HCT116 (cell line): ENCODE data around the gene SHTN1. TPM values are rescaled to one million over a fixed set of nuclear protein-coding genes. Genes with fewer than 3 reads are reported as not detected.

Experiments
- ATAC-seq: fragments of 200-7000 bp; cut with Tn5 transposase; 2 replicates; pipeline ENCODE4 v1.9.1; 2020; ENCODE audit warnings: mild to moderate bottlenecking, moderate library complexity
- BruUV-seq: library from RNA; stranded (reverse); fragments of 400-500 nt; replicated peaks from 2 replicates; lab custom pipeline; 2021; lab: Mats Ljungman, UMichigan
- CTCF ChIA-PET: fragments of 300-600 bp; sonication (Branson Sonifier 250); formaldehyde crosslinking; loops from one replicate; lab custom pipeline; 2021; ENCODE audit warnings: antibody characterized with exemption; lab: Charles Lee
- POLR2A ChIA-PET: fragments of 300-600, 350-600 bp; sonication (Branson Sonifier 250); formaldehyde crosslinking; loops from one replicate; lab custom pipeline; 2021; ENCODE audit warnings: antibody characterized with exemption; lab: Charles Lee
- RAD21 ChIA-PET, 2 experiments: fragments of 300-600 bp; sonication (Branson Sonifier 250); formaldehyde crosslinking; loops; one replicate each; lab custom pipeline; 2023; ENCODE audit warnings: low total read pairs in 2 of 2; ENCODE audit not compliant: uncharacterized antibody in 2 of 2, unreplicated experiment in 2 of 2, low non-redundant PET in 1 of 2; lab: Charles Lee
- DNase-seq: peaks from one replicate; pipeline ENCODE4 v3.0.0-alpha.2; 2010; ENCODE audit warnings: low read depth, low spot score
- H2AFZ ChIP-seq: fragments of 200-600 bp; shearing (Covaris generic), sonication (generic); 2 replicates; pipeline ENCODE4 v1.6.1; 2017; ENCODE audit warnings: low read depth, mixed run types, mixed read lengths, antibody characterized with exemption, low read length; ENCODE audit not compliant: poor library complexity, severe bottlenecking
- H3K27ac ChIP-seq: 2 replicates; pipeline ENCODE4 v1.5.1; 2012; ENCODE audit warnings: low read depth, low read length
- H3K27me3 ChIP-seq: fragments of 200-600 bp; sonication (generic); 2 replicates; pipeline ENCODE4 v1.6.1; 2016; ENCODE audit warnings: mixed run types, low read length, mixed read lengths; ENCODE audit not compliant: insufficient read depth
- H3K36me3 ChIP-seq, 2 experiments: fragments of 200-500 bp in 1 of 2; fragments of 200-600 bp in 1 of 2; sonication (Bioruptor generic) in 1 of 2; sonication (generic) in 1 of 2; 2 replicates each; pipeline versions ENCODE4 v1.5.1 to v1.6.1; 2014 to 2016; ENCODE audit warnings: low read length in 2 of 2, inconsistent platforms in 1 of 2, mixed read lengths in 1 of 2, mixed run types in 1 of 2; ENCODE audit not compliant: insufficient read depth in 2 of 2, control insufficient read depth in 1 of 2
- H3K4me1 ChIP-seq, 2 experiments: fragments of 200-600 bp in 1 of 2; sonication (generic) in 1 of 2; 2 replicates each; pipeline versions ENCODE4 v1.5.1 to v1.6.1; 2012 to 2017; ENCODE audit warnings: low read length in 2 of 2, inconsistent platforms in 1 of 2, mild to moderate bottlenecking in 1 of 2, mixed read lengths in 1 of 2, mixed run types in 1 of 2, moderate library complexity in 1 of 2; ENCODE audit not compliant: insufficient read depth in 2 of 2, control insufficient read depth in 1 of 2
- H3K4me2 ChIP-seq: fragments of 200-600 bp; sonication (generic); 2 replicates; pipeline ENCODE4 v1.6.1; 2017; ENCODE audit warnings: mixed run types, low read length, mixed read lengths
- H3K4me3 ChIP-seq, 2 experiments: fragments of 200-600 bp in 1 of 2; sonication (generic) in 1 of 2; replicated peaks in 1 of 2; 2 replicates each; pipeline ENCODE4 v1.5.1; 2011 to 2016; ENCODE audit warnings: low read length in 2 of 2, control low read depth in 1 of 2, low read depth in 1 of 2, mild to moderate bottlenecking in 1 of 2, mixed read lengths in 1 of 2, mixed run types in 1 of 2
- H3K79me2 ChIP-seq: fragments of 200-600 bp; sonication (generic); 2 replicates; pipeline ENCODE4 v1.6.1; 2017; ENCODE audit warnings: mild to moderate bottlenecking, mixed run types, low read length, moderate library complexity, mixed read lengths; ENCODE audit not compliant: insufficient read depth
- H3K9ac ChIP-seq: fragments of 200-600 bp; sonication (generic); 2 replicates; pipeline ENCODE4 v1.6.1; 2016; ENCODE audit warnings: low read length, mixed read lengths
- H3K9me2 ChIP-seq: fragments of 200-600 bp; sonication (generic), shearing (Covaris generic); 2 replicates; pipeline ENCODE4 v1.6.1; 2017; ENCODE audit warnings: mixed run types, mild to moderate bottlenecking, moderate library complexity; ENCODE audit not compliant: insufficient read depth
- H3K9me3 ChIP-seq, 2 experiments: fragments of 200-500 bp in 1 of 2; fragments of 200-600 bp in 1 of 2; sonication (Bioruptor generic) in 1 of 2; sonication (generic) in 1 of 2; 2 replicates each; pipeline ENCODE4 v1.6.1; 2014 to 2017; ENCODE audit warnings: low read length in 2 of 2, mixed read lengths in 2 of 2, inconsistent platforms in 1 of 2, low read depth in 1 of 2, mild to moderate bottlenecking in 1 of 2, mixed run types in 1 of 2, moderate library complexity in 1 of 2; ENCODE audit not compliant: control insufficient read depth in 1 of 2, insufficient read depth in 1 of 2
- H4K20me1 ChIP-seq: fragments of 200-600 bp; sonication (generic), shearing (Covaris generic); 2 replicates; pipeline ENCODE4 v1.6.1; 2017; ENCODE audit warnings: mixed run types, mild to moderate bottlenecking, moderate library complexity; ENCODE audit not compliant: insufficient read depth
- CTCF ChIP-seq, 3 experiments: fragments of 200-600 bp in 1 of 3; sonication (generic) in 1 of 3; IDR thresholded peaks in 2 of 3; conservative IDR thresholded peaks in 1 of 3; 2 replicates each; pipeline ENCODE4 v1.5.1; 2012 to 2017; ENCODE audit warnings: low read depth in 2 of 3, low read length in 2 of 3, antibody characterized with exemption in 1 of 3, borderline replicate concordance in 1 of 3, control low read depth in 1 of 3, mild to moderate bottlenecking in 1 of 3, mixed read lengths in 1 of 3, mixed run types in 1 of 3, moderate library complexity in 1 of 3; ENCODE audit not compliant: insufficient read depth in 1 of 3
- EZH2phosphoT487 ChIP-seq: fragments of 200-600 bp; IDR thresholded peaks from 2 replicates; pipeline ENCODE4 v1.6.1; 2018; ENCODE audit warnings: antibody characterized with exemption, borderline replicate concordance
- POLR2A ChIP-seq: IDR thresholded peaks from 2 replicates; pipeline ENCODE4 v1.7.0; 2011; ENCODE audit warnings: borderline replicate concordance; ENCODE audit not compliant: insufficient read depth, insufficient read length; ENCODE audit errors: extremely low read depth
- RAD21 ChIP-seq: IDR thresholded peaks from 2 replicates; pipeline ENCODE4 v1.6.1; 2012; ENCODE audit warnings: low read depth, mild to moderate bottlenecking
- TCF7L2 ChIP-seq: IDR thresholded peaks from 2 replicates; pipeline ENCODE4 v1.7.0; 2011; ENCODE audit warnings: borderline replicate concordance, inconsistent platforms; ENCODE audit not compliant: insufficient read depth, insufficient read length; ENCODE audit errors: extremely low read depth
- ZBTB33 ChIP-seq: IDR thresholded peaks from 2 replicates; pipeline ENCODE4 v1.6.1; 2011; ENCODE audit warnings: mild to moderate bottlenecking, low read length, moderate library complexity; ENCODE audit not compliant: insufficient replicate concordance; ENCODE audit errors: extremely low read depth
- intact Hi-C: fragments of 100-400 bp; cut with micrococcal nuclease; formaldehyde crosslinking; loops from 2 replicates; pipeline ENCODE4 v1.10.0; 2022
- total RNA-seq: library from RNA; stranded (reverse); gene quantifications from one replicate; pipeline ENCODE4 v1.2.1, GENCODE V29; 2021; ENCODE audit not compliant: unreplicated experiment
- TF ChIP-seq, protein P1 (sequence below): IDR thresholded peaks from 2 replicates; pipeline ENCODE4 v1.6.1; 2012

The SHTN1 gene
- total RNA-seq, 1 experiment from 2014 or later = 64.0 TPM

DNA sequence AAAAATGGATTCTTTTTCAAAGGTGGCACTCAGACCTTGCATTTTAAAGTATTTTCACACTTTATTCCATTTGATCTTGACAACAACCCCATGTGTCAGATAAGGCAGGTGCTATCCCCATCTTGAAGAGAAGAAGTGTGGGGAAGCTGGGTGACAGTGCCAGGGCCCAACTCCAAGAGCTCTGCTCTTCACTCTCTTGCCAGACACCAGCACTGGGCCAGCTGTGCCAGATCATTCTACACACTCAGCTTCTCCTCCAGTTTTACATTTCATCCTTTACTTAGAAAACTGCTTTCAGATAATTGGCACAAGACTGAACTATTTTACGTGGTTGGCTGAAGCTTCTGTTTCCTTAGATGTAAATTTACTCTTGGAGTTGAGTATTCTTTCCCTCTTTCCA lies 91.3 kb downstream of the SHTN1 start (continued):
- TF ChIP-seq RAD21 = no peak
- TF ChIP-seq POLR2A = no peak

DNA sequence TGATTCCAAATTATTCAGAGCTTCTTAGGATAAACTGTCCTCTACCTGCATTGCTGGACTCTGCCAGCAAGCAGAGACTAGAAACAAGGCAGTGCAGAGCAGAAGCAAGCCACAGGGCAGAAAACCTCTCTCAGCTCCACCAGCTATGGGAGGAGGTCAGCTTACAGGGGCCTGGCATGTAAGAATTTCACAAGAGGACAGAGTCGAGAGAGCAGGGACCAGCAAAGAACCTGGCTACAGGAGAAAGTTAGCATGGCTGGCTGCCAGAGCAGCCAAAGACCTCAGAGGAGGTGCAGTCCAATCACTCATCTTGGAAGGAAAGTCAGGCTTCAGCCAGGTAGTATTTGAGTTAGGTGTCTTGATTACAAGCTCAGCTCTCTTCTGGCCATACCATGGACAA lies 92.8 kb downstream of the SHTN1 start:
- Histone ChIP-seq H3K9me2 (no peaks in the 10 kb centered on the region), H3K36me3 (peaks cover 14 to 38% of the 10 kb centered on the region in 2 experiments; a peak in 2 of 4 replicates), H3K4me1 (no peaks in the 10 kb centered on the region), H3K79me2 (no peaks in the 10 kb centered on the region), H3K4me2 (no peak overlapping the region), H3K9ac (no peak overlapping the region), H3K27me3 (no peaks in the 10 kb centered on the region), H4K20me1 (no peaks in the 10 kb centered on the region)
- ChIA-PET RAD21 (no interaction called here), POLR2A (no interaction called here)
- no peak for ATAC-seq
- no TSS peak for BruUV-seq
- no peak for TF ChIP-seq ZBTB33
- TF ChIP-seq EZH2phosphoT487 = no peak
- no peak for TF ChIP-seq CTCF (IDR thresholded peaks at IDR 0.05 in 2 of 3, conservative IDR thresholded peaks at IDR 0.05 in 1 of 3; ENCODE audit: borderline replicate concordance in 1 of 3, insufficient read depth in 1 of 3, low read depth in 2 of 3, low read length in 2 of 3)
- TF ChIP-seq TCF7L2 = no peak
- TF ChIP-seq, protein P1, sequence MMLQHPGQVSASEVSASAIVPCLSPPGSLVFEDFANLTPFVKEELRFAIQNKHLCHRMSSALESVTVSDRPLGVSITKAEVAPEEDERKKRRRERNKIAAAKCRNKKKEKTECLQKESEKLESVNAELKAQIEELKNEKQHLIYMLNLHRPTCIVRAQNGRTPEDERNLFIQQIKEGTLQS = no peak
- TF ChIP-seq, all 23 proteins: peak for 0
- H2AFZ ChIP-seq = no peak overlapping the region
- intact Hi-C loops = no loop called here
- no peak for DNase-seq
- H3K9me3 ChIP-seq = no peaks in the 10 kb centered on the region
- CTCF ChIA-PET = no interaction called here
- no peak overlapping the region for H3K27ac ChIP-seq
- H3K4me3 ChIP-seq = no peak overlapping the region
